Neural crest cell (in vitro differentiated cells): Measurements from ENCODE around the gene PLEKHM1. TPM values are rescaled to one million over a fixed set of nuclear protein-coding genes. Genes with fewer than 3 reads are reported as not detected.
A peak's percentile ranks its signal among the peaks of the same experiment; 100 is the strongest.
"Not testable (repeated sequence)": the region's sequence is repeated elsewhere in the genome, so short reads cannot be mapped to it uniquely, and the experiment has no call there.

Experiments used
- DNase-seq: peaks from one replicate; pipeline ENCODE4 v3.0.0; 2021; ENCODE audit warnings: low read depth, mixed read lengths, low spot score
- H3K27ac Mint-ChIP-seq: one replicate; pipeline ENCODE4 v1.8.0; 2021; ENCODE audit warnings: mild to moderate bottlenecking, mixed read lengths; ENCODE audit not compliant: unreplicated experiment
- H3K27me3 Mint-ChIP-seq: 2 replicates; pipeline ENCODE4 v1.8.0; 2021; ENCODE audit warnings: low read depth, mild to moderate bottlenecking, mixed read lengths
- H3K36me3 Mint-ChIP-seq: 2 replicates; pipeline ENCODE4 v1.8.0; 2021; ENCODE audit warnings: low read depth, mild to moderate bottlenecking, mixed read lengths
- H3K4me1 Mint-ChIP-seq: 2 replicates; pipeline ENCODE4 v1.8.0; 2021; ENCODE audit warnings: mixed read lengths
- H3K4me3 Mint-ChIP-seq: one replicate; pipeline ENCODE4 v1.8.0; 2021; ENCODE audit warnings: mild to moderate bottlenecking, mixed read lengths
- H3K9me3 Mint-ChIP-seq: 2 replicates; pipeline ENCODE4 v1.8.0; 2021; ENCODE audit warnings: mixed read lengths
- CTCF ChIP-seq: fragments of 200-600 bp; sonication (generic); conservative IDR thresholded peaks from 2 replicates; pipeline ENCODE4 v1.5.0; 2021; ENCODE audit warnings: antibody characterized with exemption, mild to moderate bottlenecking
- total RNA-seq: library from RNA; stranded (reverse); gene quantifications from 2 replicates; pipeline ENCODE4 v1.2.1, GENCODE V29; 2021

Gene PLEKHM1
- total RNA-seq, 1 donor from 2014 or later, result 19.5 TPM

GRCh38 chr17:45444301-45444700 is 46.2 kb downstream of the PLEKHM1 start:
- not testable (repeated sequence) for H3K27me3 Mint-ChIP-seq, H3K27ac Mint-ChIP-seq, DNase-seq

GRCh38 chr17:45443371-45444260 is 46.9 kb downstream of the PLEKHM1 start:
- not testable (repeated sequence) for H3K27me3 Mint-ChIP-seq, H3K4me1 Mint-ChIP-seq, H3K9me3 Mint-ChIP-seq, H3K4me3 Mint-ChIP-seq, H3K27ac Mint-ChIP-seq, H3K36me3 Mint-ChIP-seq, DNase-seq

More at GRCh38 chr17:45444301-45444700, 46.2 kb downstream of the PLEKHM1 start:
- not testable (repeated sequence) for H3K9me3 Mint-ChIP-seq, H3K36me3 Mint-ChIP-seq, H3K4me3 Mint-ChIP-seq, H3K4me1 Mint-ChIP-seq

DNA sequence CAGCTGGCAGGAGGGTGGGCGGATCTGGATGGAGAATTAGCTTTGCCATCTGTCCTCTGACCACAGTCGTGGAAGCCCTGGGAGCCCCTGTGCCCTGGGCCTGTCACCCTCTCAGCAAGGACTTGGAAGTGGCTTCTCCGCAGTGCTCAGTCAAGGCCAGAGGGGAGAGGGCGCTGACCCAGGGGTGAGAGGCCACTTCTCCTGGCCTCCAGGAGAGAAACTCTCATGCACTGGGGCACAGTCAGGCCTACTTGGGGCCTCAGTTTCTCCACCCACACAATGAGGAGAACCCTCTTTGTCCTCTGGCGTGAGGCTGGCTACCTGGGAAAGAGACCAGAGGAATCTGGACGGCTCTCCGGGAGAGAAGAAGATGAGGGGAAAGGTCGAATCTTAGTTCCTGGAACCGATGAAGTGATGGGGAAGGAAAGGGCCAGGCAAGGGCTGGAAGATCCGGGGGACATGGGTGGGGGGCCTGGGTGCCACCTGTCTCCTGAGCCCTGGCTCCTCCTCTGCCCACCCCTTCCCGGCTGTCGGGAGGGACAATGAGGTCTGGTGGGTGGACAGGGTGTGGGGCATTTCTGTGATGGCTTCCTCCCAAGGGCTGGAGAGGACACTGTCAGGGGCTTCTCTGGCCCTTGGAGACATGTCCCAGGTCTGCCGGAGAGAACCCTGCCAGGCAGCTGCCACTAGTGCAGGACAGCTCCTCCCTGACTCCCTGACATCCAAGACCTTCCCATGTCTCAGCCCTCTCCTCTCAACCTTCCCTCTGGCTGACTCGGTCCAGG is 48.8 kb downstream of the PLEKHM1 start:
- H3K9me3 Mint-ChIP-seq, result no peaks in the 10 kb centered on the region
- no peak overlapping the region for H3K4me3 Mint-ChIP-seq
- H3K27ac Mint-ChIP-seq, result peak overlapping the region; percentile 12
- no peaks in the 10 kb centered on the region for H3K27me3 Mint-ChIP-seq
- no peaks in the 10 kb centered on the region for H3K36me3 Mint-ChIP-seq
- TF ChIP-seq CTCF, result no peak
- no peak for DNase-seq
- no peaks in the 10 kb centered on the region for H3K4me1 Mint-ChIP-seq

- not testable (repeated sequence) for DNase-seq, H3K27ac Mint-ChIP-seq, H3K9me3 Mint-ChIP-seq, H3K4me3 Mint-ChIP-seq, H3K27me3 Mint-ChIP-seq, H3K4me1 Mint-ChIP-seq, H3K36me3 Mint-ChIP-seq
Observed at GRCh38 chr17:45440839-45441515, 49.5 kb downstream of the PLEKHM1 start.

DNA sequence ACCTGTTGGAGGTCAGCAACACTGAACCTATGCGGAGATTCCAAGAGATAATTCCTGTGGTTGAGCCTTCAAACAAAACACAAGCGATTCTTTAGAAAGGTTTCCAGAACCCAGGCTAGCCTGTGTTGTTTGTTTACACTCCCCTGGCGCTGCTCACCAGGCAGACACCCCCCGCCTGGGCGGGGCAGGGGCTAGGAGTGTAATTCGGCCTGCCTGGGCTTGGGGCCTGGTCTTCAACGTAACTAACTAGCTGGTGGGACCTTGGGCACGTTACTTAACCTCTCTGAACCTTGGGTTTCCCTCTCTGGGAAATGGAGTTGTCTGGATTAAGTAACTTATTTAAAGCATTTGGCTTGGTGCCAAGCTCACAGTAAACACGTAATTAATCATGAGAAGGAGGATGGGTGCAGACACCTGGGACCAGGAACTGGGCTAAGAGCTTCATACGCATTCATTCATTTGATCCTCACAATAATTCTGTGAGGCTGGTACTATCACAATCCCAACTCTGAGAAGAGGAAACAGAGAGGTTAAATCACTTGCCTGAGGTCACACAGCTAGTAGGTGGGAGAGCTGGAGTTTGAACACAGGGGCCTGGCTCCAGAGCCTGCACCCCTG is 50.3 kb downstream of the PLEKHM1 start:
- Mint-ChIP-seq H3K27ac (no peak overlapping the region), H3K4me1 (no peaks in the 10 kb centered on the region)
- no peak for DNase-seq

DNA sequence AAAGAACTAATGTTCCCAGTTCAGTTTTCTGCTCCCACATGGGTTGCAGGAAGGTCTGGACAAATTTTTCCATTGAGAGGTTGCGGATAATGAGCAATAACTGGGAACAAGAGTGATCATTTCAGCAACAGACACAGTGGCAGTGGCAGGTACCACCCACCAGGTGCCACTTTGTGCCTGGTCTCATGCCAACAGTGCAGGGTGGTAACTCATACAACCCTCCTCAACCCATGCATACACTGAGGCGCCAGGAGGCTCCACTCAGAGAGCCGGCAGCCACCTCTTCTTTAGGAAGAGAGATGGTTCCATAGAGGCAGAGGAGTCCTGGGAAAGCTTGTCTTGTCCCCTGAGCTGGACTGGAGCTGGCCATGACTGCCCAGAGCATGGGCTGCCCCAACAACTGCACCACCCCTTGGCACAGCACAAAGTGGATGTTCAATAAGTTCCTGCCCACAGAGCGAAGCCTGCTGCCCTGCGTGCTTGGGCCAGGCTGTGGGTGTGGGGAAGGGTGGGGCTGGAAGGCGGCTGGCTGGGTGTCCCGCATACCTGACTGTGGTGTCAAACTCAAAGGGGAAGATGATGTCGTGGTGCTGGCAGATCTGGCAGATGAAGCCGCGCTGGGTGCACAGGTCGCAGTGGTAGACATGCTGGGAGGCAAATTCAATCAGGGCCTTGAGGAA is 51.5 kb downstream of the PLEKHM1 start:
- no peaks in the 10 kb centered on the region for H3K4me1 Mint-ChIP-seq
- DNase-seq, result no peak
- H3K27ac Mint-ChIP-seq, result no peak overlapping the region
- no peak overlapping the region for H3K4me3 Mint-ChIP-seq
- no peak for TF ChIP-seq CTCF
- no peaks in the 10 kb centered on the region for H3K9me3 Mint-ChIP-seq
- peaks cover 14% of the 10 kb centered on the region for H3K27me3 Mint-ChIP-seq
- no peaks in the 10 kb centered on the region for H3K36me3 Mint-ChIP-seq

More for the DNA sequence above, 50.3 kb downstream of the PLEKHM1 start:
- peak overlapping the region; percentile 13 for H3K4me3 Mint-ChIP-seq
- H3K27me3 Mint-ChIP-seq, result peaks cover 5% of the 10 kb centered on the region
- no peak for TF ChIP-seq CTCF
- H3K36me3 Mint-ChIP-seq, result no peaks in the 10 kb centered on the region
- no peaks in the 10 kb centered on the region for H3K9me3 Mint-ChIP-seq
